Epithelial cell of esophagus (primary cell): Measurements from ENCODE around the gene MUSK.
A peak's percentile ranks its signal among the peaks of the same experiment; 100 is the strongest.

Source experiments
- DNase-seq: peaks from one replicate; pipeline ENCODE4 v3.0.0; 2010; ENCODE audit warnings: low read depth
- H3K4me3 ChIP-seq: 2 replicates; pipeline ENCODE4 v1.5.1; 2011; ENCODE audit warnings: mild to moderate bottlenecking, low read length, control low read depth
- TF ChIP-seq, protein P1 (sequence below): IDR thresholded peaks from 2 replicates; pipeline ENCODE4 v1.5.1; 2011; ENCODE audit warnings: low read depth, mild to moderate bottlenecking, low read length, control low read depth, inconsistent platforms; ENCODE audit not compliant: insufficient read depth; ENCODE audit errors: missing control alignments

MUSK gene

DNA sequence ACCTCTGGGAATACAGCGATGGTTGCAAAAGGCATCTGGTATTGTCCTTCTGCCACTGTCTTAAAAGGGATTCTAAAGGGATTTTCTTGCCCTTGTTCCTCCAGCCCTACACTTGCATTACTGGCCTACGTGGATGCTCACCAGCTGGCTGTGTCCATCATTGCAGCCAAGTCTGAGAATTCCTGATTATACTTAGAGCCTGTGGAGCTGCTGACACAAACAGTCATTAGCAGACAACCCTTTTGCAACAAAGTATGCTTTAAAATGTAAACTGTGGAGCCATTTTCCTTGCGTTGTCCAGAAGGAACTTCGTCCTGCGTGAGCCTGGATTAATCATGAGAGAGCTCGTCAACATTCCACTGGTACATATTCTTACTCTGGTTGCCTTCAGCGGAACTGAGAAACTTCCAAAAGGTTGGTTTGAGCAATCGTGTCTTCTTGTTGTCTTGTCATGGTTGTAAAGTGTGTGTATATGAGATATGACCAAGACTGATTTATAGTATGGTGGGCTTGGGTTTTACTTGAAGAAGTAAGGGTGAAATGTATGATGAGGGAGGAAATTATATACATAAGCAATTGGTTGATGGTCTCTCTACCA is at the start of gene MUSK:
TSS of gene MUSK (plus strand) at position 222 of the 598 bp plus-strand sequence. CDS start at position 336, 114 bp downstream.
- TF ChIP-seq, protein P1, sequence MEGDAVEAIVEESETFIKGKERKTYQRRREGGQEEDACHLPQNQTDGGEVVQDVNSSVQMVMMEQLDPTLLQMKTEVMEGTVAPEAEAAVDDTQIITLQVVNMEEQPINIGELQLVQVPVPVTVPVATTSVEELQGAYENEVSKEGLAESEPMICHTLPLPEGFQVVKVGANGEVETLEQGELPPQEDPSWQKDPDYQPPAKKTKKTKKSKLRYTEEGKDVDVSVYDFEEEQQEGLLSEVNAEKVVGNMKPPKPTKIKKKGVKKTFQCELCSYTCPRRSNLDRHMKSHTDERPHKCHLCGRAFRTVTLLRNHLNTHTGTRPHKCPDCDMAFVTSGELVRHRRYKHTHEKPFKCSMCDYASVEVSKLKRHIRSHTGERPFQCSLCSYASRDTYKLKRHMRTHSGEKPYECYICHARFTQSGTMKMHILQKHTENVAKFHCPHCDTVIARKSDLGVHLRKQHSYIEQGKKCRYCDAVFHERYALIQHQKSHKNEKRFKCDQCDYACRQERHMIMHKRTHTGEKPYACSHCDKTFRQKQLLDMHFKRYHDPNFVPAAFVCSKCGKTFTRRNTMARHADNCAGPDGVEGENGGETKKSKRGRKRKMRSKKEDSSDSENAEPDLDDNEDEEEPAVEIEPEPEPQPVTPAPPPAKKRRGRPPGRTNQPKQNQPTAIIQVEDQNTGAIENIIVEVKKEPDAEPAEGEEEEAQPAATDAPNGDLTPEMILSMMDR: no peak
- no peak within 1 kb of the TSS for H3K4me3 ChIP-seq
- DNase-seq: no peak

DNA sequence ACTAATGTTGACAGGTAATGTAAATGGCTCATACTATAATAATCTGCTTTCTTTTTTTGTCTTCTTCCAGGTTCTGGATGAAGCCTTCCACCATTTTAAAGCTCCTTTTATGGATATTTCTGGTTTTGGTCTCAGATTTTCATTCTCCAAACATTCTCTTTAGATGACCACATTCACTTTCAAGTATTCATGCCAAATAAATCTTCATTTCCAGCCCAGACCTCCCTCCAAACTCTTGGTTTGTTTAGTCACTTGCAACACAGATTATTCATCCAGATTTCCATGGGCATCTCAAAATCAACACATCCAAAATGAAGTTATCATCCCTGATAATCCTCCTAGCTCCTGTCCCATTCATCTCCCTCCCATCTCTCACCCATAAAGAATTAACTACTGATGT is 48.8 kb upstream of the MUSK start:
- TF ChIP-seq, protein P1: no peak
- DNase-seq: no peak
- H3K4me3 ChIP-seq: no peak overlapping the region

DNA sequence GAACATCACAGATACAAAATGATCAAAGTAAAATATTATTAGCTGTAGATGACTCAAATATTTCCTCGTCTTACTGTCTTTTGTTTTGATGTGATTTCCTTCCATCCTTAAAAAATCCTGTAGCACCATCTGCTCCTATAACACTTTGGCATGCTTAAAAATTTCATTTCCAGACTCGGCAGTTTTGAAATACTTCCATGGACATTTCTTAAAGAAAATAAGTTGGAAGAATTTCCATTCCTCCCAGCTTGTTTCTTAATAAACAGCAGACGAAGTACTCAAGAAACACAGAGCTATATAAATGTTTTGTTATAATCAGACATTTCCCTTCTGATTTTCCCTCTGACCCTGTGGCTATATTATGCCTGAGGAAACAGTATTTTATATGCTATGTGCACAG is 47.9 kb upstream of the MUSK start:
- no peak for DNase-seq
- no peak overlapping the region for H3K4me3 ChIP-seq
- TF ChIP-seq, protein P1: no peak

DNA sequence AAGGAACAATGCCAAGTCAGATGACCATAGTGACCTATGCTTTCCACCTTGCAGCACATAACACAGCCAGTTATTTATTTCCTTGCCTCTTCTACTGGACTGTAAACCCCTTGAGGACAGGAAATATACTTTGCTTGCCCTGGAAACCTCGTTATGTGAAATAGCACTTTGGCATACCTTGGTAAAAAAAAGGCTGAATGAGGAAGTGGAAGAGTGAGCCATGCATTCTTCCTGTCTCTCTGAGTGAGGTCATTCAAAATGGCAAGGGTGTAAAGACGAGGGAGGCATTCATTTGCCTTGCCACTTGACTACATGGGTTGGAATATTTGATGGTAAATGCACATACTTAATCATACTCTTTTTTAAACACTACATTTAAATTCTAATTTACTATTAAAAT is 46.2 kb upstream of the MUSK start:
- no peak for DNase-seq
- TF ChIP-seq, protein P1: no peak

DNA sequence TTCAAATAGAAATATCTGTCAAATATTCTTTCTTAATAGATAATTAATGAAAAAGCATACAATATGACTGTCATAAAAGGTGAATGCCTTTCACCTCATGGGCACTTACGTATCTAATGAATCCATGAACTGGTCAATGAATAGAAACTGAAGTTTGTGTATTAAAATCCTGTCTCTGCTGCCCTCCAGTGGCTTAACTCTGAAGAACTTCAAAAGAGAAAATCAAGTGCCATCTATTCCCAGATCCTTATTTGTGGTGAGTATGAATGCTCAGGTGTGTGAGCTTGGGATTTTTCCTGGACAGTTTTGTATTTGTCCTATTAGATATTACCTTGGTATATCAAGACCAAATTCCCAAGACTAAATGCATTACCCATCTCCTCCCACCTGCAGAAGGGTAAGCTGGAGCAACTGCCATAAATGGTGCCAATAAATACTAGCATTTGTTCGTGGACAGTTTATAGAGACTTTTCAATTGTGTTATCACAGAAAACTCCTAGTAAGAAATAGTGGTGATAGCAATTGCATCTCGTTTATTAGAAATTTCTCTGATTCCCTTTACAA is 45.0 kb upstream of the MUSK start:
- TF ChIP-seq, protein P1: peak; percentile 63
- DNase-seq: peak; percentile 72
- H3K4me3 ChIP-seq: no peak overlapping the region

More for the DNA sequence above, 46.2 kb upstream of the MUSK start:
- H3K4me3 ChIP-seq: no peak overlapping the region

DNA sequence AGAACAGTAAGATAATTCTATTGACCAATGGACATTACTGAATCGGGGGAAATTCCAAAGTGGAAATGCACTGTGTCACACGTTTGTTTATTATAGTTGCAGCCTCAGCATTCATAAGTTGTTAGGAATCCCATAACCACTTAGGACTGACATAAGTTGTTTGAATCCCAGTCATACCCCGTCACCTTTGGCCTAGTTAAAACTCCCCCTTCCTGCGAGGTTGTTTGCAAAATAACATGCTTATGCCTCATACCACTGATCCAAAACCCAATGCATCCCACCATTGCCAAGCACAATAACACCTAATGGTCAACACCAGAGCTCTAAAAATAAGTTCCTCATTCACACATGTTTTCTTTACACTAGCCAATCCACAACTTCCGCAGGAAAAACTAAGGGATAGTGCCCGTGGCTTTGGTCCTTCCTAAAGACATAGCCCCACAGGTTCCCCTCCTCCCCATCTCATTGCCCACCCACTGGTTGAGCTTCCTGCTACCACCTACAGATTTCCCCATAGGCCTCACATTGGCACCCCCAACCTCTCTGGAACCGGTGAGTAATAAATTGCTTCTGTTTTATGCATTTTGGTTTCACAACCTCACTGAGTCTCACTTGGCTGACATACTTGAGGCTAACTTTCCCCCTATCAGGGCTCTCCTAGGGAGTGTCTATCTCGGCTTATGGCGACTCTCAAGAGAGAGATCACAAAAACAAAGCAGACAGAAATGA is 42.3 kb upstream of the MUSK start:
- no peak overlapping the region for H3K4me3 ChIP-seq
- peak; percentile 47 for DNase-seq
- TF ChIP-seq, protein P1: no peak

DNA sequence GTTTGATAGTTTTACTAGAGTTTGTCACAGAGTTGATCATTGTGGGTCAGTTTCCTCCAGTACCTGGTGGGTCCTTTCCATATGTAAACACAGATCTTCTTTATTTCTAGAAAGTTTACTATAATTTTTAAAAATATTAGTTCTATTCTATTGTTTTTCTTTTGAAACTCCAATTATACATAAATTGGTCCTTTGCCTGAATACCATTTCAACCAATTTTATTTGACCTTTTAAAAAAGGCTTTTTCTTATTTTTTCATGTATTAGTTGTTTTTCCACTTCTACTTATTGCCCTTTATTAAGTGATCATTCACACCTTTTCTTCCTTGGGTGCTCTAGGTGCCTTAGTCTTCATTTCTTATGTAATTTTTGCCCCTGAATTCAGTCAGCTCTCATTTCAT is 33.0 kb upstream of the MUSK start:
- H3K4me3 ChIP-seq: no peak overlapping the region
- no peak for DNase-seq
- TF ChIP-seq, protein P1: no peak
